GM19467 (cell line): ENCODE data around the gene TNS4.

Experiments
- ATAC-seq: cut with Tn5 transposase; IDR thresholded peaks from one replicate; pipeline ENCODE4 v1.9.1; 2021; ENCODE audit warnings: mild to moderate bottlenecking, moderate library complexity; ENCODE audit not compliant: unreplicated experiment

TNS4 gene

GRCh38 chr17:40475234-40475908, 26.1 kb downstream of the TNS4 start:
- no peak for ATAC-seq

- ATAC-seq: no peak
These were observed 26.9 kb downstream of the TNS4 start for GRCh38 chr17:40474419-40475002.

DNA sequence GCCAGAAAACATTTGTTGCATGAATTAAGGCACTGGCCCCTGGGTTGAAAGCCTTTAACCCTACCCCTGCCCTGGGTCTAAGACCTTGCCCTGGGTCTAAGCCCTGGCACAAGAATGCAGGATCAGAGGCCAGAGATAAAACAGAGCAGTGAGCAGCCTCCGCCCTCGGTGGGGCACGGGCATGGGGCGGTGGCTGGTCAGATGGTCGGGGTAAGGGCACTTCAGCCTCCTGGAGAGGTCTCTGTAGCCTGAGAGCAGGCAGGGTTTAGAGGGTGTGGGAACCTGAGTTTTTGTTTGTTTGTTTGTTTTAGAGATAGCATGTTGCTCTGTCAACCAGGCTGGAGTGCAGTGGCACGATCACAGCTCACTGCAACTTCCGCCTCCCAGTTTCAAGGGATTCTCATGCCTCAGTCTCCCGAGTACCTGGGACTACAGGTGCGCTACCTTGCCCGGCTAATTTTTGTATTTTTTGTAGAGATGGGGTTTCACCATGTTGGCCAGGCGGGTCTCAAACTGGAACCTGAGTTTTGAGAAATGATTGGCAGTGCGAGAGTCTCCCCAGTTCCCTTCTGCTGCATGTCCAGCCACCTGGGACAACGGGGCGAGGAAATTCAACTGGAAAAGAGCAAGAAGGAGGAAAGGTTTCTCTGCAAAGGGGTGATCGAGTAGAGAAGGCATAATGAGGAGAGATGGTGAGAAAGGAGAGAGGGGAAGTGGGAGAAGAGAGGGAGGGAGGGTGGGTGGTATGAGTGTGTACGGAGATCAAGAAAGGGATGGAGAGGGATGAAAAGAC, 27.7 kb downstream of the TNS4 start:
- ATAC-seq: no peak

DNA sequence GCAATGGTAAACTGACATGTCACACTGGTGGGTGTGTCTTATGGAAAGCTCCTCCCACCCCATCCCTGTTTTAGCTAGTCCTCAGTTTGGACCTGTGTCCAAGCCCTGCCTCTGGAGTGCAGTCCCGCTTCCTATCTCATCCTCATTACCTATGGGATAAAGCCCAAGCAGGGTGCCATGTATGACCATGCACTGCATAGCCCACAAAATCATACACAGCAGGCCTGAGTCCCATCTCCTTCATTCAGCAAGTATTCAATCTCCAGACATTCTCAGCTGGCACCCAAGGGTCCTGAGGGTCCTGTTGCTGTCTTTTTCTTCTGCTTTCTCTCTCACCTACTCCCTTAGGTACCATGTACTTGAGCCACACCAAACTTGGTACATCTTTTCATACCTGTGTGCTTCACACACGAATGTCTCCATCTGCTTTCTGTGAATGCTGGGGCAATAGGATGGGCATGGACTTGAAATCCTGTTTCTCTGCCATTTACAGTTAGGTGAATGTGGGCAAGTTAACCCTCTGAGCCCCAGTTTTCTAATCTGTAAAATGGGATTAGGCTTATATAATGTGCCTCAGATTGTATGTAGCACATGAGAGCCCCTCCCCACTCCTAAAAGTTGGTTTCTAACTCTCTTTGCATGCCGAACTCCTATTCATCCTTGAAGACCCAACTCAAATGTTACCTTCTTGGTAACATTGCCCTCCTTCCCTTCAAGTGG, 28.5 kb downstream of the TNS4 start:
- no peak for ATAC-seq

DNA sequence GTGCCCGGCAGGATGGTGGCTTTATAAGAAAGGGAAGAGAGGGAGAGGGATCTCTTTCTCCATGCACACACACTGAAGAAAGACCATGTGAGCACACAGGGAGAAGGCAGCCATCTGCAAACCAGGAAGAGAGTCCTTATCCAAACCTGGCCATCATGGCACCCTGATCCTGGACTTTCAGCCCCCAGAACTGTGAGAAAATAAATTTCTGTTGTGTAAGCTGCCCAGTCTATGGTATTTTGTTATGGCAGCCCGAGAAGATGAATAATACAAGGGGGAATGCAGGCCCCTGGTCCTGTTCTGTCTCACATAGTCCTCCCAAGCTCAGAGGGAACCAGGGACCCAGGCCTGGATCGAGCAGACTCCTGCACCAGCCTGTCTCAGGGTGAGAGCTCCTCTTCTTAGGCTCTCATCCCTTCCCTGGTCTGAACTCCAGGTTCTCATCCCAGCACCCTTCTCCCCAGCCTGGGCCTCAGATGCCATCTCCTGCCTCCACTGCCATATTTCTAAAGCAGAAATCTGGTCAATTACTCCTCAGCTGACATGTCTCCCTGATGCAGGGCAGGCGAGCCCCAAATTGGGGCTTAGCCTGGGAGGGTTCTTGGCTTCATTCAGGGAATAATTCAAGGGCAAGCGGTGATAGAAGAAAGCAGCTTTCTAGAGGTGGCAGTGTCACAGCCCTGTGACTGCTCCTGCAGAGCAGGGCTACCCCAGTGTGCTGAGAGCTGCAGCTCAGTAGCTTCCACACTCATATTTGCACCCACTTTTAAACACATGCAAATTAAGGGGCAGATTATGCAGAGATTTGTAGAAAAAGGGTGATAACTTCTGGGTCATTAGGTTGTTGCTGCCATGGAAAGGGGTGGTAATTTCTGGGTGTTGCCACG, 29.3 kb downstream of the TNS4 start:
- no peak for ATAC-seq

GRCh38 chr17:40470932-40471828, 30.2 kb downstream of the TNS4 start:
- no peak for ATAC-seq

- ATAC-seq: no peak
These were observed 31.4 kb downstream of the TNS4 start for GRCh38 chr17:40469805-40470675.

GRCh38 chr17:40468560-40468959, 32.9 kb downstream of the TNS4 start:
- ATAC-seq: no peak

GRCh38 chr17:40467281-40467867, 34.0 kb downstream of the TNS4 start:
- ATAC-seq: no peak

DNA sequence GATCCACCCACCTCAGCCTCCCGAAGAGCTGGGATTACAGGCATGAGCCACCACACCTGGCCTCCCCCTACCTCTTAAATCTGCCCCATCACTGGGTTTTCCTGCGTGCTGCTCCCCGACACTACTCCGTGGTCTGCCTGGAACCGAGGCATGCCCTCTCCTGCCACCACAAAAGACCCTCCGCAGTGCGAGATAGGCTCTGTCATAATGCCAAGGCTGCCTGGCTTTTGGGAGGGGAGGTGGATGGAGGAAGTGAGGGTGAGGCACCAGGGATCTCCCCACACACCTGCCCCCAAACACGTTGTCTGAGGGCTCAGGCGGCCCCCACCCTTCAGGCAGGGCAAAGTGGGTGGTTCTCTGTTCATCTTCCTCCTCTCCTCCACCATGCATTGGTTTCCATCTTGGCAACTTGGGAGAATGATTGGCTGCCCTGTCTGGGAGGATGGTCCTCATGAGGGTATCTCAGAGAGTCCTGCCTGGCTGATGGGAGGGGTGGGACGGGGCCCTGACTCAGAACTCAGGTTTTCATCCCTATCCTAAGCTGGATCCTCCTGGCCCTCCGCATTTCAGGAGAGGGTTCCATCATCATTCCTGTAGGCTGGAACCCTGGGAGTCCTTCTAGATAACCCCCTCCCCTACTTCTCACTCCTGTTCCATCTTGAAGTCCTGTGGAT, 35.0 kb downstream of the TNS4 start:
- no peak for ATAC-seq

- no peak for ATAC-seq
These were observed 37.0 kb downstream of the TNS4 start for GRCh38 chr17:40464392-40464855.

- ATAC-seq: no peak
These were observed 38.3 kb downstream of the TNS4 start for GRCh38 chr17:40463122-40463550.

DNA sequence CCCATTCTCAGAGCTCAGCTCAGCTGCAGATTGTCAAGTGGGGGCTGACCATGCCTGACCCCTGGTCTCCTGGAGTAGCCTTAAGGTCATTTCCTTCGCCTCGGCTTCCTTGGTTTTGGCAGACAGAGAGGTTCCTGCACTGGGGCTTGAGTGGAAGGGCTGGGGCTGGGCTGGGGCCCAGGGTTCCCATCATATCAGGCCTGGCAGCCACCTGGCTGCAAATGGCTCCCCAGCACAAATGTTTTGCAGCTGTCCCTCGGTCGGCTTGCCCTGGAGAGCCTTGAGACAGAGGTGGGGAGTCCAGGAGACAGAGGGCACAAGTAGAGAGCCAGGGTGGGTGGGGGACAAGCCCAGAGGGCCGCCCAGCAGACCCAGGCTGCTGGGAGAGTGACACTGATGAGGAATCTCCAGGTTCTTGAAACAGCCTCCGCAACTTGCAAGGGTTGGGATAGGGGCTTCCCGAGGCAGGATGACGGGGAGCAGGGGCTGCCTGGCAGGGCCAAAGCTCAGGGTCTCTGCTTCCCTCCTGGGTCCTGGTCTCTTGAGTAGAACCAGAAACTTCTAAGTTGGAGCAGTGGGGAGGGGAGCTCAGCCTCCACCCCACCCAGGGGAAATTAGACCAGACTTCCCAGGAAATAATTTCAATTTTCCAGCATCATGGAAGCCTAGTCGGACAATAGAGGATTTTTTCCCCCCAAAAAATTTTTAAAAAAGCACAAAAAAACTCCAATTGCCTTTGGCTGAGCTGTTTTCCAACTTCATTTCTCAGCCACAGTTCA, 38.9 kb downstream of the TNS4 start:
- ATAC-seq: no peak

GRCh38 chr17:40461732-40462342, 39.6 kb downstream of the TNS4 start:
- no peak for ATAC-seq

DNA sequence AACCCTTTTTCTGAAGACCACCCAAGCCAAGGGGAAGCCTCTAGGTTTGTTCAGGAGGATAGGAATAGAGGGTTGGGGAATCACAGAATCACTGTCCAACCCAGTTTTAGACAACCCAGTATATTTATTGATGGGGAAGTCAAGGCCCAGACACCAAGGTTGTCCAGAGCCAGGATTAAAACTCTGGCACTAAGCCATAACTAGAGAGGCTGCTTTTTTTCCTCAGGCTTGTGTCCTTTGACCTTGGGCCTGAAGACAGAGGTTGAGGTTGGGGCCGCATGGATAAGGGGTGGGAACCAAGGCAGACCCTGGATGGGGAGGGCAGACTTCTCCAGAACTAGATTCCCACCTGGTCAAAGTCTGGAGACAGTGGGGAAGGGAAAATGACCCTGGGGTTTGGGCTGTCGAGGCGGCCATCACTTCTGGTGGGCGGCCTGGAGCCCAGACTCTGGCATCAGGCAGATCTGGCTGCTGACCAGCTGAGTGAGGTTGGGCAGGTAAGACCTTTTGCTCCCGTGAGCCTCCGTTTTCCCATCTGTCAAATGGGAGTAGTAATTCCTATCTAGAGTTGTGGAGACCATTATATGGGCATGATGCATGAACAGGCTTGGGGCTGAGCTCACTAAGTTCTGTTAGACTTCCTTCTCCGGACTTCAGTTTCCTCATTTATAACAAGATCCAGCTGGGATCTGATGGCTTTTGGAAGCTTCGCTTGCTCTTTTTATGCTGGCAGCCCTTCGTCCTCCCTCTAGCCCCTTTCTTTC, 40.3 kb downstream of the TNS4 start:
- no peak for ATAC-seq

- ATAC-seq: no peak
These were observed 40.8 kb downstream of the TNS4 start for GRCh38 chr17:40460604-40460967.
